Right lobe of liver (tissue), 6 donors: ENCODE results near the gene DLG2. TPM values are rescaled to one million over a fixed set of nuclear protein-coding genes. Genes with fewer than 3 reads are reported as not detected.

Experiments used
- ATAC-seq, 4 donors: fragments of 200-7000 bp; cut with Tn5 transposase; one replicate each; pipeline ENCODE4 v1.9.1; 2020; ENCODE audit warnings: mild to moderate bottlenecking in 4 of 4, moderate library complexity in 4 of 4
- DNase-seq, 3 donors: peaks; one replicate each; pipeline ENCODE4 v3.0.0-alpha.2; 2020
- H3K27ac ChIP-seq, 3 donors: fragments of 200-600 bp; one replicate each; pipeline ENCODE4 v1.8.0; 2022
- H3K27me3 ChIP-seq, 2 donors: fragments of 200-600 bp; one replicate each; pipeline ENCODE4 v1.8.0; 2022
- H3K36me3 ChIP-seq, 4 donors: fragments of 200-600 bp; sonication (generic) in 1 of 4; one replicate each; pipeline versions ENCODE4 v1.5.1 to v1.8.0; 2017 to 2022; ENCODE audit warnings: control low read depth in 1 of 4
- H3K4me1 ChIP-seq, 4 donors: fragments of 200-600 bp; sonication (generic) in 1 of 4; one replicate each; pipeline versions ENCODE4 v1.5.1 to v1.8.0; 2017 to 2022; ENCODE audit warnings: control low read depth in 1 of 4
- H3K4me3 ChIP-seq, 3 donors: fragments of 200-600 bp; one replicate each; pipeline ENCODE4 v1.8.0; 2022
- H3K9me3 ChIP-seq, 4 donors: fragments of 200-600 bp; sonication (generic) in 1 of 4; one replicate each; pipeline versions ENCODE4 v1.5.1 to v1.8.0; 2017 to 2022; ENCODE audit warnings: control low read depth in 1 of 4
- POLR2A ChIP-seq: fragments of 450-650 bp; IDR thresholded peaks from one replicate; pipeline ENCODE4 v1.6.1; 2017; ENCODE audit warnings: antibody characterized with exemption, mild to moderate bottlenecking
- WGBS: methylation state at CpG from one replicate; pipeline ENCODE4 v1.1.6; 2018; ENCODE audit warnings: low coverage, low lambda C conversion rate; ENCODE audit not compliant: insufficient coverage; ENCODE audit errors: missing lambda C conversion rate; 5-methylcytosine and 5-hydroxymethylcytosine counted together
- intact Hi-C, 2 donors: fragments of 100-400 bp; cut with DNase I; formaldehyde crosslinking; loops; one replicate each; pipeline versions ENCODE4 v1.11.2 to v1.14.1; 2022
- total RNA-seq, 6 experiments: library from RNA; depleted of rRNA in 2 of 6; stranded (reverse); fragments of >200 nt in 2 of 6; fragmentation: NEBNext Ultra II Directional in 3 of 6; extraction: Animal tissue kit (Norgen Biotek cat#: 25700) in 3 of 6; gene quantifications; one replicate each; pipeline versions ENCODE4 v1.1.0 to v1.2.4, GENCODE V29; 2016 to 2023
- TF ChIP-seq, protein P1 (sequence below), 4 donors: fragments of 200-600 bp in 3 of 4; fragments of 450-650 bp in 1 of 4; IDR thresholded peaks; one replicate each; pipeline versions ENCODE4 v1.5.1 to v1.8.0; 2016 to 2022; ENCODE audit warnings: antibody characterized with exemption in 4 of 4, mild to moderate bottlenecking in 2 of 4
- donor health status: DM: no; HTN: yes; CAD: no.
- donor health status: DM: no; HTN: no; CAD: no.
- donor health status: DM: no; HTN: no; CAD: no.
- donor health status: DM: no; HTN: yes; CAD: no.
- donor health status: DM: no; HTN: yes; CAD: no.

The DLG2 gene
- total RNA-seq, 6 experiments from 2014 or later = 1.2 to 6.4 (median 2.5) TPM

DNA sequence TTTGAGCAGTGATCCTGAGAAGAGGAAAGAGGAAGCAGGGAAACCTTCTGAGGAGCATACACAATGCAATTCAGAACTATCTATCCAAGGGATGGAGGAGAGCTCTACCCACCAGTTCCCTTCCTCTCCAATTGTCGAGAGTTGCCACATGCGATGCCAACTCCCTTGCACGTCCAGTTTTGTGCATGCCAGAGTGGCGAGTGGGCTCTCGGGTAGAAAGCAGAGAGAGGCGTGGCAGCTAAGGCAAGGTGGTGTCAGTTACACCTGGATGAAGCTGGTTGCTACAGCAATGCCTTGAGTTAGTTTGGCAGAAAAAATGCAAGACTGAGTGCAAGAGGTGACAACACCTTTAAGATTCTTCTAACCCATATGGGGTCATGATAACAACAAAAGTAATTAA lies 1920.6 kb downstream of the DLG2 start:
- WGBS = 100% methylated on average over 1 of the region's 6 CpGs
- no peak for DNase-seq
- H3K27ac ChIP-seq = no peak overlapping the region
- H3K27me3 ChIP-seq = no peaks in the 10 kb centered on the region
- no peak overlapping the region for H3K4me3 ChIP-seq
- no peak for ATAC-seq
- no peaks in the 10 kb centered on the region for H3K9me3 ChIP-seq
- intact Hi-C loops = no loop called here
- peaks cover 0 to 4% (median 2%) of the 10 kb centered on the region in 4 donors for H3K4me1 ChIP-seq
- no peaks in the 10 kb centered on the region for H3K36me3 ChIP-seq
- TF ChIP-seq, protein P1, sequence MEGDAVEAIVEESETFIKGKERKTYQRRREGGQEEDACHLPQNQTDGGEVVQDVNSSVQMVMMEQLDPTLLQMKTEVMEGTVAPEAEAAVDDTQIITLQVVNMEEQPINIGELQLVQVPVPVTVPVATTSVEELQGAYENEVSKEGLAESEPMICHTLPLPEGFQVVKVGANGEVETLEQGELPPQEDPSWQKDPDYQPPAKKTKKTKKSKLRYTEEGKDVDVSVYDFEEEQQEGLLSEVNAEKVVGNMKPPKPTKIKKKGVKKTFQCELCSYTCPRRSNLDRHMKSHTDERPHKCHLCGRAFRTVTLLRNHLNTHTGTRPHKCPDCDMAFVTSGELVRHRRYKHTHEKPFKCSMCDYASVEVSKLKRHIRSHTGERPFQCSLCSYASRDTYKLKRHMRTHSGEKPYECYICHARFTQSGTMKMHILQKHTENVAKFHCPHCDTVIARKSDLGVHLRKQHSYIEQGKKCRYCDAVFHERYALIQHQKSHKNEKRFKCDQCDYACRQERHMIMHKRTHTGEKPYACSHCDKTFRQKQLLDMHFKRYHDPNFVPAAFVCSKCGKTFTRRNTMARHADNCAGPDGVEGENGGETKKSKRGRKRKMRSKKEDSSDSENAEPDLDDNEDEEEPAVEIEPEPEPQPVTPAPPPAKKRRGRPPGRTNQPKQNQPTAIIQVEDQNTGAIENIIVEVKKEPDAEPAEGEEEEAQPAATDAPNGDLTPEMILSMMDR (IDR thresholded peaks at IDR 0.05) = no peak
- no peak for TF ChIP-seq POLR2A

DNA sequence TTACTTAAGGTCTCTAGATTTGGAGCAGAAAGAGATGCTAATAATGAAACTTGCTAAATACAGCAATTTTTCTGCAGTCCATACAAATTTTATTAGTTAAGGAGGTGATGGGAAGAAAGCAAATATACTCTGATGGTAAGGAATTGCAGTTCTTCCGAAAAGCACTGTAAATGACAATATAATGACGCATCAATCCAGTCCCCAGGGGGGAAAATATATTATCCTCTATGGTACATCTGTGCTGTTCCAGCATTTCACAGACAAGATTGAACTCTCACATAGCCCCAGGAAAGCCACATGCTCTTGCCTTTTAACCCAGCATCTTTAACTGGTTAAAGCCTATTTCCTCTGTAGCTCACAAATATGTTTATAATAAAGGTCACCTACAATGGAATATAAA lies 1924.3 kb downstream of the DLG2 start:
- no peaks in the 10 kb centered on the region for H3K27me3 ChIP-seq
- H3K27ac ChIP-seq = no peak overlapping the region
- TF ChIP-seq POLR2A = no peak
- TF ChIP-seq, protein P1 (IDR thresholded peaks at IDR 0.05) = no peak
- DNase-seq (no peak), ATAC-seq (no peak)
- no peaks in the 10 kb centered on the region for H3K4me1 ChIP-seq
- H3K9me3 ChIP-seq = no peaks in the 10 kb centered on the region
- WGBS = 100% methylated on average over 2 of the region's 2 CpGs
- H3K4me3 ChIP-seq = no peak overlapping the region
- intact Hi-C loops = no loop called here
- no peaks in the 10 kb centered on the region for H3K36me3 ChIP-seq

GRCh38 chr11:83697518-83697917 lies 1929.6 kb downstream of the DLG2 start:
- Histone ChIP-seq H3K4me1 (no peaks in the 10 kb centered on the region), H3K27me3 (no peaks in the 10 kb centered on the region), H3K9me3 (no peaks in the 10 kb centered on the region), H3K4me3 (no peak overlapping the region), H3K36me3 (no peaks in the 10 kb centered on the region), H3K27ac (no peak overlapping the region)
- intact Hi-C loops = no loop called here
- no peak for DNase-seq
- 86% methylated on average over 2 of the region's 2 CpGs for WGBS
- ATAC-seq = no peak
- TF ChIP-seq, protein P1 (IDR thresholded peaks at IDR 0.05) = no peak
- TF ChIP-seq POLR2A = no peak

DNA sequence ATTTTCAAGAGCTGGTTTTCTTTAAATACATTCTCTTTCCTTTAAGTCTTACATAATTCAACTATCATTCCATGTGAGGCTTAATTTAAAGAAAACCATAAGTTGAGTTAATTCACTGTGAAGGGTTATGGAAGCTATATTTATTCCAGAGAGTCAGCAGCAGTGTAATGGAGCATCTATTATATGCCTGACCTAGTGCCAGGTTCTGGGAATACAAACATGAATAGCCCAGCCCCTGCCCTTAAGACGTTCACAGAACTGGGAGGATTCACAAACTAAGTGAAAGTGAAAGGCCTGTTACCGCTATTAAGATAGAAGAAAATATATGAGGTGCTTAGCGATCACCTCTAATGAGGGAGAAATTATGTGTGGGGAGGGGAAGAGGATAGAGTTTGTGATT lies 1932.1 kb downstream of the DLG2 start:
- ATAC-seq (no peak), DNase-seq (no peak)
- no peaks in the 10 kb centered on the region for H3K4me1 ChIP-seq
- no peak overlapping the region for H3K27ac ChIP-seq
- no peaks in the 10 kb centered on the region for H3K36me3 ChIP-seq
- H3K4me3 ChIP-seq = no peak overlapping the region
- 89% methylated on average over 3 of the region's 3 CpGs for WGBS
- no peaks in the 10 kb centered on the region for H3K27me3 ChIP-seq
- TF ChIP-seq POLR2A = no peak
- TF ChIP-seq, protein P1 (IDR thresholded peaks at IDR 0.05) = no peak
- intact Hi-C loops = no loop called here
- H3K9me3 ChIP-seq = no peaks in the 10 kb centered on the region
